ENCODE data around the gene SFXN5. TPM values are rescaled to one million over a fixed set of nuclear protein-coding genes. Genes with fewer than 3 reads are reported as not detected.

The SFXN5 gene
- total and polyA plus RNA-seq, 7 donors = 5.1 to 17.1 (median 12.2) TPM

- intact Hi-C loops (cut with DNase I) = no loop called here
- TF ChIP-seq CTCF (IDR thresholded peaks at IDR 0.05) = no peak
- WGBS, 3 donors = 94 to 96% (median 95%) methylated on average over 13 of the region's 13 CpGs
- Histone ChIP-seq H3K27ac (no peak overlapping the region), H3K9me3 (no peaks in the 10 kb centered on the region), H3K27me3 (ENCODE audit: insufficient read depth in 3 of 3, low read length in 2 of 3) (no peaks in the 10 kb centered on the region), H3K4me1 (no peaks in the 10 kb centered on the region), H3K4me3 (no peak overlapping the region), H3K36me3 (ENCODE audit: insufficient read depth in 1 of 2, low read depth in 1 of 2) (peaks cover 0 to 21% of the 10 kb centered on the region in 2 donors)
- peak in 1 of 2 donors; percentile 32 for DNase-seq
- ATAC-seq = no peak
Measured at GRCh38 chr2:72958542-72959385, 112.7 kb downstream of the SFXN5 start.

DNA sequence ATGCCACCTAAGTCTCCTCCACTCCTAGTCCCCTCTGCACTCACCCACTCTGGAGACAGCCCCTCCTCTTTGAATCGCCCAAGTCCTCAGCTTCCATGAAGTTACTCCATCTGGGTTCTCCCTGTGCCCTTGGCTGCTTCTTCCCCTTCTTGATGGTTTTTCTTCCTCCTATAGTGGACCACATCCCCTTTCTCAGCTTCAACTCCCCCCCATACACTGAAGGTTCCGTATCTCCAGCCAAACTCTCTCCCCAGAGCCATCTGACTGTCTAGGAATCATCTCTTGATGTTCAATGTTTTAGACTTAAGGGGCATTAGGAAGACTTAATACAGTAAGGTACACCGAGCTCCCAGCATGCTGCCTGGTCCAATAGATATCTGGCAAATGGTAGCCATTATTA is 114.6 kb downstream of the SFXN5 start:
- peaks cover 0 to 21% of the 10 kb centered on the region in 2 donors for H3K36me3 ChIP-seq (ENCODE audit: insufficient read depth in 1 of 2, low read depth in 1 of 2)
- H3K27ac ChIP-seq = no peak overlapping the region
- intact Hi-C loops (cut with DNase I) = no loop called here
- 90 to 98% (median 93%) methylated on average over 3 of the region's 3 CpGs for WGBS, 3 donors
- ATAC-seq (no peak), DNase-seq (no peak)
- no peaks in the 10 kb centered on the region for H3K9me3 ChIP-seq
- no peak for TF ChIP-seq CTCF (IDR thresholded peaks at IDR 0.05)
- H3K4me3 ChIP-seq = no peak overlapping the region
- H3K4me1 ChIP-seq = no peaks in the 10 kb centered on the region
- H3K27me3 ChIP-seq (ENCODE audit: insufficient read depth in 3 of 3, low read length in 2 of 3) = no peaks in the 10 kb centered on the region

GRCh38 chr2:72956050-72956395 is 115.5 kb downstream of the SFXN5 start:
- intact Hi-C loops (cut with DNase I) = no loop called here
- ATAC-seq (no peak), DNase-seq (no peak)
- H3K4me1 ChIP-seq = no peaks in the 10 kb centered on the region
- H3K4me3 ChIP-seq = no peak overlapping the region
- peaks cover 0 to 17% of the 10 kb centered on the region in 2 donors for H3K36me3 ChIP-seq (ENCODE audit: insufficient read depth in 1 of 2, low read depth in 1 of 2)
- H3K27me3 ChIP-seq (ENCODE audit: insufficient read depth in 3 of 3, low read length in 2 of 3) = no peaks in the 10 kb centered on the region
- no peak for TF ChIP-seq CTCF (IDR thresholded peaks at IDR 0.05)
- no peak overlapping the region for H3K27ac ChIP-seq
- 96 to 100% (median 100%) methylated on average over 2 of the region's 2 CpGs for WGBS, 3 donors
- H3K9me3 ChIP-seq = no peaks in the 10 kb centered on the region

GRCh38 chr2:72955228-72956049 is 116.1 kb downstream of the SFXN5 start:
- Histone ChIP-seq H3K36me3 (ENCODE audit: insufficient read depth in 1 of 2, low read depth in 1 of 2) (peaks cover 0 to 14% of the 10 kb centered on the region in 2 donors), H3K27ac (no peak overlapping the region), H3K27me3 (ENCODE audit: insufficient read depth in 3 of 3, low read length in 2 of 3) (no peaks in the 10 kb centered on the region), H3K4me3 (no peak overlapping the region), H3K9me3 (no peaks in the 10 kb centered on the region), H3K4me1 (no peaks in the 10 kb centered on the region)
- intact Hi-C loops (cut with DNase I) = no loop called here
- DNase-seq = peak in 1 of 2 donors; percentile 25
- no peak for ATAC-seq
- 68 to 80% (median 77%) methylated on average over 24 of the region's 24 CpGs for WGBS, 3 donors
- TF ChIP-seq CTCF (IDR thresholded peaks at IDR 0.05) = no peak

Data from psoas muscle (tissue), 8 donors.